T-helper 9 cell (primary cell): Measurements from ENCODE around the gene PCNX3.

Source experiments
- DNase-seq: peaks from one replicate; pipeline ENCODE4 v3.0.0-alpha.2; 2020

PCNX3 gene

GRCh38 chr11:65599216-65599954, 16.2 kb upstream of the PCNX3 start:
- DNase-seq, result no peak

GRCh38 chr11:65599955-65600246, 15.7 kb upstream of the PCNX3 start:
- no peak for DNase-seq

GRCh38 chr11:65604258-65604657, 11.3 kb upstream of the PCNX3 start:
- no peak for DNase-seq

- no peak for DNase-seq
These were observed 8.5 kb upstream of the PCNX3 start for GRCh38 chr11:65606876-65607613.

- no peak for DNase-seq
These were observed 7.8 kb upstream of the PCNX3 start for GRCh38 chr11:65607614-65608426.

- no peak for DNase-seq
These were observed 6.3 kb upstream of the PCNX3 start for GRCh38 chr11:65609229-65609628.

GRCh38 chr11:65609665-65610064, 5.9 kb upstream of the PCNX3 start:
- DNase-seq, result no peak

GRCh38 chr11:65610404-65610803, 5.2 kb upstream of the PCNX3 start:
- no peak for DNase-seq

GRCh38 chr11:65611028-65611757, 4.4 kb upstream of the PCNX3 start:
- DNase-seq, result no peak

- no peak for DNase-seq
These were observed 3.6 kb upstream of the PCNX3 start for GRCh38 chr11:65611758-65612603.

- DNase-seq, result no peak
These were observed 2.9 kb upstream of the PCNX3 start for GRCh38 chr11:65612691-65613090.

GRCh38 chr11:65613091-65613928, 2.3 kb upstream of the PCNX3 start:
- no peak for DNase-seq

GRCh38 chr11:65615950-65616574, 486 bp downstream of the PCNX3 start:
- DNase-seq, result no peak

- no peak for DNase-seq
These were observed 1.0 kb downstream of the PCNX3 start for GRCh38 chr11:65616575-65617001.

GRCh38 chr11:65617136-65617850, 1.7 kb downstream of the PCNX3 start:
- DNase-seq, result no peak

GRCh38 chr11:65617990-65618751, 2.6 kb downstream of the PCNX3 start:
- DNase-seq, result no peak

GRCh38 chr11:65618763-65619162, 3.2 kb downstream of the PCNX3 start:
- DNase-seq, result no peak

- no peak for DNase-seq
These were observed 3.8 kb downstream of the PCNX3 start for GRCh38 chr11:65619281-65619928.

GRCh38 chr11:65620666-65621065, 5.1 kb downstream of the PCNX3 start:
- no peak for DNase-seq
